GM19193 (cell line): ENCODE results near the gene IRF3.
A peak's percentile ranks its signal among the peaks of the same experiment; 100 is the strongest.

Experiments used
- POLR2A ChIP-seq: IDR thresholded peaks from 4 replicates; pipeline ENCODE4 v1.6.1; 2011; ENCODE audit not compliant: insufficient read depth, insufficient read length; ENCODE audit errors: extremely low read depth

IRF3 gene

GRCh38 chr19:49651820-49652550 lies 13.7 kb downstream of the IRF3 start:
- no peak for TF ChIP-seq POLR2A

- no peak for TF ChIP-seq POLR2A
Observed at GRCh38 chr19:49651029-49651819, 14.4 kb downstream of the IRF3 start.

- no peak for TF ChIP-seq POLR2A
Observed at GRCh38 chr19:49646586-49646985, 19.1 kb downstream of the IRF3 start.

- TF ChIP-seq POLR2A = no peak
Observed at GRCh38 chr19:49645995-49646394, 19.7 kb downstream of the IRF3 start.

- no peak for TF ChIP-seq POLR2A
Observed at GRCh38 chr19:49645592-49645991, 20.1 kb downstream of the IRF3 start.

GRCh38 chr19:49643466-49643865 lies 22.2 kb downstream of the IRF3 start:
- no peak for TF ChIP-seq POLR2A

- TF ChIP-seq POLR2A = no peak
Observed at GRCh38 chr19:49642492-49643035, 23.1 kb downstream of the IRF3 start.

GRCh38 chr19:49641688-49642491 lies 23.8 kb downstream of the IRF3 start, which contains the start of gene SCAF1:
SCAF1 (plus strand) TSS chr19:49642209; CDS start chr19:49645027, 2,818 bp downstream.
- peak; percentile 64 for TF ChIP-seq POLR2A

- peak; percentile 88 for TF ChIP-seq POLR2A
Observed at GRCh38 chr19:49640113-49640898, 25.4 kb downstream of the IRF3 start, which contains the start of gene RRAS. RRAS (minus strand) TSS chr19:49640143; CDS start chr19:49640098, 45 bp downstream.

- no peak for TF ChIP-seq POLR2A
Observed at GRCh38 chr19:49639401-49640112, 26.1 kb downstream of the IRF3 start.

- TF ChIP-seq POLR2A = no peak
Observed at GRCh38 chr19:49637821-49638738, 27.6 kb downstream of the IRF3 start.

GRCh38 chr19:49636233-49636932 lies 29.3 kb downstream of the IRF3 start:
- no peak for TF ChIP-seq POLR2A

- no peak for TF ChIP-seq POLR2A
Observed at GRCh38 chr19:49635530-49636232, 30.0 kb downstream of the IRF3 start.
